ENCODE measurements around the gene VDAC2.

- no peak for TF ChIP-seq FOXM1 (IDR thresholded peaks at IDR 0.05; ENCODE audit: borderline replicate concordance)
- TF ChIP-seq HDGF (IDR thresholded peaks at IDR 0.05; ENCODE audit: borderline replicate concordance), result no peak
- TF ChIP-seq NFRKB (IDR thresholded peaks at IDR 0.05), result no peak
- no peak for TF ChIP-seq SP1 (IDR thresholded peaks at IDR 0.05)
- TF ChIP-seq TARDBP (IDR thresholded peaks at IDR 0.05), result no peak
- no peak for TF ChIP-seq FOXA1 (IDR thresholded peaks at IDR 0.05)
- TF ChIP-seq SUZ12 (IDR thresholded peaks at IDR 0.05), result no peak
Observed at GRCh38 chr10:75207079-75207856, 3.3 kb upstream of the VDAC2 start.
